ENCODE measurements around the gene TIAM1. TPM values are rescaled to one million over a fixed set of nuclear protein-coding genes. Genes with fewer than 3 reads are reported as not detected.

Gene TIAM1
- total and polyA plus RNA-seq, 2 donors from 2014 or later = 4.6 to 30.0 TPM

GRCh38 chr21:31191553-31191952 lies 152.5 kb downstream of the TIAM1 start:
- DNase-seq (no peak), FAIRE-seq (no peak)
- no peaks in the 10 kb centered on the region for H3K36me3 ChIP-seq (ENCODE audit: control insufficient read depth in 2 of 3, insufficient read depth in 3 of 3, low read length in 3 of 3)
- H3K27me3 ChIP-seq (ENCODE audit: control insufficient read depth, insufficient read depth, low read length) = no peaks in the 10 kb centered on the region
- no peaks in the 10 kb centered on the region for H3K9me3 ChIP-seq (ENCODE audit: control insufficient read depth in 2 of 3, insufficient read depth in 1 of 3, low read length in 3 of 3)
- H3K4me1 ChIP-seq (ENCODE audit: control insufficient read depth in 2 of 3, insufficient read depth in 2 of 3, low read depth in 1 of 3, low read length in 3 of 3) = no peaks in the 10 kb centered on the region
- no peak overlapping the region for H3K9ac ChIP-seq (ENCODE audit: low read length in 3 of 3)
- intact Hi-C loops (cut with DNase I) = loop anchor here (10.0 kb wide), 1 partner anchor 393 kb away; no protein-coding TSS in a partner anchor
- TF ChIP-seq CTCF (IDR thresholded peaks at IDR 0.05; ENCODE audit: borderline replicate concordance, extremely low read depth, insufficient read depth) = no peak
- no peak overlapping the region for H3K4me3 ChIP-seq (ENCODE audit: low read length in 3 of 3)
- no peak overlapping the region for H3K27ac ChIP-seq (ENCODE audit: low read depth in 2 of 2, low read length in 2 of 2)

- H3K27me3 ChIP-seq (ENCODE audit: control insufficient read depth, insufficient read depth, low read length) = no peaks in the 10 kb centered on the region
- H3K36me3 ChIP-seq (ENCODE audit: control insufficient read depth in 2 of 3, insufficient read depth in 3 of 3, low read length in 3 of 3) = no peaks in the 10 kb centered on the region
- TF ChIP-seq CTCF (IDR thresholded peaks at IDR 0.05; ENCODE audit: borderline replicate concordance, extremely low read depth, insufficient read depth) = no peak
- intact Hi-C loops (cut with DNase I) = loop anchor here (10.0 kb wide), 1 partner anchor 394 kb away; no protein-coding TSS in a partner anchor
- DNase-seq = peak in 2 of 5 donors; percentile 74 to 76
- no peak for FAIRE-seq
- H3K4me1 ChIP-seq (ENCODE audit: control insufficient read depth in 2 of 3, insufficient read depth in 2 of 3, low read depth in 1 of 3, low read length in 3 of 3) = no peaks in the 10 kb centered on the region
- no peak overlapping the region for H3K9ac ChIP-seq (ENCODE audit: low read length in 3 of 3)
- H3K9me3 ChIP-seq (ENCODE audit: control insufficient read depth in 2 of 3, insufficient read depth in 1 of 3, low read length in 3 of 3) = no peaks in the 10 kb centered on the region
- H3K4me3 ChIP-seq (ENCODE audit: low read length in 3 of 3) = no peak overlapping the region
- H3K27ac ChIP-seq (ENCODE audit: low read depth in 2 of 2, low read length in 2 of 2) = no peak overlapping the region
Observed at GRCh38 chr21:31190516-31190915, 153.5 kb downstream of the TIAM1 start.

- no peak for FAIRE-seq
- no peak overlapping the region for H3K27ac ChIP-seq (ENCODE audit: low read depth in 2 of 2, low read length in 2 of 2)
- TF ChIP-seq CTCF (IDR thresholded peaks at IDR 0.05; ENCODE audit: borderline replicate concordance, extremely low read depth, insufficient read depth) = no peak
- no peaks in the 10 kb centered on the region for H3K9me3 ChIP-seq (ENCODE audit: control insufficient read depth in 2 of 3, insufficient read depth in 1 of 3, low read length in 3 of 3)
- H3K36me3 ChIP-seq (ENCODE audit: control insufficient read depth in 2 of 3, insufficient read depth in 3 of 3, low read length in 3 of 3) = no peaks in the 10 kb centered on the region
- no peak overlapping the region for H3K9ac ChIP-seq (ENCODE audit: low read length in 3 of 3)
- no peak for DNase-seq
- intact Hi-C loops (cut with DNase I) = no loop called here
- no peaks in the 10 kb centered on the region for H3K27me3 ChIP-seq (ENCODE audit: control insufficient read depth, insufficient read depth, low read length)
- no peaks in the 10 kb centered on the region for H3K4me1 ChIP-seq (ENCODE audit: control insufficient read depth in 2 of 3, insufficient read depth in 2 of 3, low read depth in 1 of 3, low read length in 3 of 3)
- H3K4me3 ChIP-seq (ENCODE audit: low read length in 3 of 3) = no peak overlapping the region
Observed at GRCh38 chr21:31187499-31187898, 156.6 kb downstream of the TIAM1 start.

- Histone ChIP-seq H3K9me3 (ENCODE audit: control insufficient read depth in 2 of 3, insufficient read depth in 1 of 3, low read length in 3 of 3) (no peaks in the 10 kb centered on the region), H3K27ac (ENCODE audit: low read depth in 2 of 2, low read length in 2 of 2) (no peak overlapping the region), H3K4me3 (ENCODE audit: low read length in 3 of 3) (no peak overlapping the region), H3K27me3 (ENCODE audit: control insufficient read depth, insufficient read depth, low read length) (no peaks in the 10 kb centered on the region), H3K36me3 (ENCODE audit: control insufficient read depth in 2 of 3, insufficient read depth in 3 of 3, low read length in 3 of 3) (no peaks in the 10 kb centered on the region), H3K9ac (ENCODE audit: low read length in 3 of 3) (no peak overlapping the region), H3K4me1 (ENCODE audit: control insufficient read depth in 2 of 3, insufficient read depth in 2 of 3, low read depth in 1 of 3, low read length in 3 of 3) (no peaks in the 10 kb centered on the region)
- TF ChIP-seq CTCF (IDR thresholded peaks at IDR 0.05; ENCODE audit: borderline replicate concordance, extremely low read depth, insufficient read depth) = no peak
- DNase-seq = no peak
- FAIRE-seq = no peak
- intact Hi-C loops (cut with DNase I) = no loop called here
Observed at GRCh38 chr21:31186916-31187315, 157.1 kb downstream of the TIAM1 start.

Measured in kidney (tissue), 14 donors.